Activated CD8-positive, alpha-beta memory T cell treated with anti-CD3 and anti-CD28 coated beads, Interleukin-2, amount 10 ng/mL, durations not matched to agents 7 days and 5 days (primary cell): ENCODE results near the gene BPIFA3. TPM values are rescaled to one million over a fixed set of nuclear protein-coding genes. Genes with fewer than 3 reads are reported as not detected.

Experiments
- ATAC-seq: fragments of 150-1000 bp; cut with Tn5 transposase; one replicate; pipeline ENCODE4 v1.10.0; 2021; ENCODE audit warnings: moderate library complexity
- CTCF ChIA-PET: fragments of 350-600 bp; sonication (Branson Sonifier 250); formaldehyde crosslinking; loops from one replicate; lab custom pipeline; 2021; ENCODE audit warnings: antibody characterized with exemption; lab: Charles Lee
- DNase-seq: peaks from one replicate; pipeline ENCODE4 v3.0.0-alpha.2; 2020
- H3K27ac Mint-ChIP-seq: one replicate; pipeline ENCODE4 v1.8.0; 2021; ENCODE audit warnings: mild to moderate bottlenecking, mixed read lengths
- H3K27me3 Mint-ChIP-seq: one replicate; pipeline ENCODE4 v1.8.0; 2021; ENCODE audit warnings: mixed read lengths
- H3K36me3 Mint-ChIP-seq: one replicate; pipeline ENCODE4 v1.8.0; 2021; ENCODE audit warnings: mild to moderate bottlenecking, mixed read lengths
- H3K4me1 Mint-ChIP-seq: one replicate; pipeline ENCODE4 v1.8.0; 2021; ENCODE audit warnings: mixed read lengths
- H3K4me3 Mint-ChIP-seq: one replicate; pipeline ENCODE4 v1.8.0; 2021; ENCODE audit warnings: mild to moderate bottlenecking, moderate library complexity, mixed read lengths
- H3K9me3 Mint-ChIP-seq: one replicate; pipeline ENCODE4 v1.8.0; 2022; ENCODE audit warnings: low read depth, mixed read lengths
- total RNA-seq, 2 experiments: library from RNA; stranded (reverse); gene quantifications; one replicate each; pipeline ENCODE4 v1.2.3, GENCODE V29; 2021

BPIFA3 gene
- total RNA-seq, 2 experiments from 2014 or later: not detected

GRCh38 chr20:33191484-33191883, 25.7 kb upstream of the BPIFA3 start:
- Mint-ChIP-seq H3K4me3 (no peak overlapping the region), H3K4me1 (no peaks in the 10 kb centered on the region), H3K27me3 (peaks cover 11% of the 10 kb centered on the region), H3K9me3 (no peaks in the 10 kb centered on the region), H3K27ac (no peak overlapping the region), H3K36me3 (no peaks in the 10 kb centered on the region)
- DNase-seq (no peak), ATAC-seq (no peak)
- CTCF ChIA-PET: no interaction called here

- Mint-ChIP-seq H3K9me3 (no peaks in the 10 kb centered on the region), H3K4me3 (no peak overlapping the region), H3K36me3 (no peaks in the 10 kb centered on the region), H3K27me3 (peaks cover 11% of the 10 kb centered on the region), H3K4me1 (no peaks in the 10 kb centered on the region), H3K27ac (no peak overlapping the region)
- CTCF ChIA-PET: no interaction called here
- DNase-seq (no peak), ATAC-seq (no peak)
Measured at GRCh38 chr20:33191955-33192354, 25.2 kb upstream of the BPIFA3 start.

DNA sequence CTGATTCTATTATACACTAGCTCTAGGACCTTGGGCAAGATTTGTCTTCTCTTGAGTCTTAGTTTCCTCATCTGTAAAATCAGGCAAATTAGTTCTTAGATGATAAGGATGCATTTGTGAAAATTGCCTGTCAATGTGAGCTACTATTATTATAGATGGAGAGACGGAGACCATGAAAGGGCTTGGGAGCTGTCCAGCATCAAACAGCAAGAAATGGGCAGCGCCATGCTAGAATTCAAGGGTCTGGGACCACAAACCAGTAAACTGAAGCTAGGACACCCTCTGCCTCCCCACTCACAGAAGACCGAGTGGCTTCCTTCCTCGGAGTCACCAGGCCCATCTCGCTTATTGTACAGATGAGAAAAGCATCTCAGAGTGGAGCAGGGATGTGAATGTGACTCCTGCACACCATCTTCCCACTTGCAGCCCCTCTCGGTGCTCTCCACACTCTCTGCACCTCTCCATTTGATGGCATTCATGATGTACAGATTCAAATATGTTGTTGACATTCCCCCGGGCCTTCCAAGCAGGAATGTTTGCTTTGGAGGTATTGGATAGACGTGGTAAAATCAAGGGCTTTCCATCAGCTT, 24.1 kb upstream of the BPIFA3 start:
- Mint-ChIP-seq H3K27ac (no peak overlapping the region), H3K4me1 (no peaks in the 10 kb centered on the region), H3K36me3 (no peaks in the 10 kb centered on the region), H3K27me3 (peaks cover 13% of the 10 kb centered on the region), H3K9me3 (no peaks in the 10 kb centered on the region), H3K4me3 (no peak overlapping the region)
- DNase-seq: no peak
- no peak for ATAC-seq
- CTCF ChIA-PET: no interaction called here

- no peak for DNase-seq
- Mint-ChIP-seq H3K4me1 (no peaks in the 10 kb centered on the region), H3K27ac (no peak overlapping the region), H3K9me3 (no peaks in the 10 kb centered on the region), H3K4me3 (no peak overlapping the region), H3K27me3 (peaks cover 31% of the 10 kb centered on the region), H3K36me3 (no peaks in the 10 kb centered on the region)
- no peak for ATAC-seq
- CTCF ChIA-PET: no interaction called here
Measured at GRCh38 chr20:33199026-33199425, 18.1 kb upstream of the BPIFA3 start.

DNA sequence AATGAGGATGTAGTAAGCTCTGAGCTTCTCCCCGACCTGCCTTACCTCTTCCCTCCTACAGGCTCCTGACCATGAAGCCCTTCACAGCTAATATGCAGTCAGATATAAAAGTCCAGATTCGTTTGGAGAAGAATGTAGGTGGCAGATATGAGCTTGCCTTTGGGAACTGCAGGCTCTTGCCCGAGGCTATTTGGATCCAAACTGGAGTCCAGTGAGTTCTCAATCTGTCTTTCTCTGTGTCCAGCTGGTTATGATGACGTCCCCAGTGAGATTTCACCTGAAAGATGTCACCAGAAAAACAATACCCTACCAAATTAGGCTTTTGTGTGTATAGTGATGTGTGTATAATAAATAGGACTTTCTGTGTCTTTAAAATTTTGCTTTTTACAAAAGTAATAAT, 14.7 kb upstream of the BPIFA3 start:
- H3K27me3 Mint-ChIP-seq: peaks cover 36% of the 10 kb centered on the region

DNA sequence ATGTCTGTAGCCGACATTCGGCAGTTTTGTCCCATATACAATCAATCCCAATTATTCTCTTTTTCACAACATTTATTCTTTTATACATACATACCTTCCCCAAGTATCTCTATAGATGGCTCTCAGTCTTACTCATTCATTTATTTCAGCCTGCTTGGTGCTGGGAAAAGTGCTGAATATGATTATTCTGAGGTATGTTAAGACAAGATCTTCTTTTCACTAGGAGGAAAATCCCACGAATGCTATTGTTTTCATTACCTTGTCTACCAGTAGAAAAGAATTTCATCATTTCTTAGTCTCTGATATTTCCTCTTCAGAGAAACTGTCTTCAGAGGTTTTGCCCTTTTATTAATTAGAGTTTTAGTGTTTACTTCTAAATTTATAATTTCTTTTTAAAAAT, 13.7 kb upstream of the BPIFA3 start:
- Mint-ChIP-seq H3K4me3 (no peak overlapping the region), H3K36me3 (no peaks in the 10 kb centered on the region), H3K27ac (no peak overlapping the region), H3K9me3 (no peaks in the 10 kb centered on the region), H3K27me3 (peaks cover 40% of the 10 kb centered on the region), H3K4me1 (no peaks in the 10 kb centered on the region)
- ATAC-seq (no peak), DNase-seq (no peak)
- CTCF ChIA-PET: no interaction called here

More for the DNA sequence above, 14.7 kb upstream of the BPIFA3 start:
- Mint-ChIP-seq H3K9me3 (no peaks in the 10 kb centered on the region), H3K36me3 (no peaks in the 10 kb centered on the region), H3K4me1 (no peaks in the 10 kb centered on the region), H3K4me3 (no peak overlapping the region), H3K27ac (no peak overlapping the region)
- CTCF ChIA-PET: no interaction called here
- DNase-seq: no peak
- ATAC-seq: no peak

- H3K4me3 Mint-ChIP-seq: no peak overlapping the region
- peak; percentile 33 for ATAC-seq
- DNase-seq: peak; percentile 66
- H3K36me3 Mint-ChIP-seq: no peaks in the 10 kb centered on the region
- H3K27me3 Mint-ChIP-seq: peaks cover 48% of the 10 kb centered on the region
- no peaks in the 10 kb centered on the region for H3K9me3 Mint-ChIP-seq
- peaks cover 3% of the 10 kb centered on the region for H3K4me1 Mint-ChIP-seq
- H3K27ac Mint-ChIP-seq: no peak overlapping the region
- CTCF ChIA-PET: no interaction called here
Measured at GRCh38 chr20:33209789-33210188, 7.4 kb upstream of the BPIFA3 start.

- Mint-ChIP-seq H3K4me1 (peaks cover 3% of the 10 kb centered on the region), H3K27ac (no peak overlapping the region), H3K27me3 (peaks cover 51% of the 10 kb centered on the region), H3K36me3 (no peaks in the 10 kb centered on the region), H3K9me3 (no peaks in the 10 kb centered on the region), H3K4me3 (no peak overlapping the region)
- ATAC-seq (no peak), DNase-seq (no peak)
- CTCF ChIA-PET: no interaction called here
Measured at GRCh38 chr20:33210371-33210770, 6.8 kb upstream of the BPIFA3 start.

DNA sequence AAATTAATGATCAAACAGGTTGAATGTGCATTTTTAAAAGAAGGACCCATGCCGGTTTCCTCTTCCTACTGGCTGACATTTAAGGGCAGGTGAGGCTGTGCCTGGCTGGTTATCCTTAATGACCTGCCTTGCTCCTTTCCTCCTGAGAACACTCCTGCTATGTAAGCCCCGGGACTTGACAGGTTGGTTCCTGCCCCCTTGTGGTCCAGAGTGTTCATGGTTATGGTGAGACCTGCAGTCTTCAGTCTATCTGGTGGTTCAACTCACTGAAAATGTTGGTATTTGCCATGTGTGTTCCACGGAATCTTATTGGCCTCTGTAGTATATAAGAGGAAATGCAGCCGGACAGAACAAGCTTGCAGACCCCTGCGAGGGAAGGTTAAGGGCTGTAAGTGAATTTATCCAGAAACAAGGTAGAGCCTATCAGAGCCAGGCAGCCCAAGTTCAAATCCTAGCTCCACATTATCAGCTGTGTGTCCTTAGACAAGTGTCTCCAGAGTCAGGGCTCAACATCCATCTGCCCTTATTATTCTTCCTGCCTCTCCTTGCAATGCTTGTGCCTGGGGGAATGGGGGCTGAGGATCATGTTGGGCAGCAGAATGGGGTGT, 5.2 kb upstream of the BPIFA3 start:
- ATAC-seq: no peak
- peak; percentile 52 for DNase-seq
- H3K27ac Mint-ChIP-seq: no peak overlapping the region
- peaks cover 53% of the 10 kb centered on the region for H3K27me3 Mint-ChIP-seq
- no peak overlapping the region for H3K4me3 Mint-ChIP-seq
- peaks cover 3% of the 10 kb centered on the region for H3K4me1 Mint-ChIP-seq
- H3K36me3 Mint-ChIP-seq: no peaks in the 10 kb centered on the region
- no peaks in the 10 kb centered on the region for H3K9me3 Mint-ChIP-seq
- CTCF ChIA-PET: interaction anchor here (0.6 to 1.2 kb wide), 4 partner anchors 17 to 539 kb away, joined by 3 to 5 read pairs (median 3); partner anchors contain the start of gene C20orf203

- ATAC-seq (no peak), DNase-seq (no peak)
- no peak overlapping the region for H3K4me3 Mint-ChIP-seq
- CTCF ChIA-PET: no interaction called here
- H3K27me3 Mint-ChIP-seq: peaks cover 11% of the 10 kb centered on the region
- H3K27ac Mint-ChIP-seq: no peak overlapping the region
- H3K36me3 Mint-ChIP-seq: no peaks in the 10 kb centered on the region
- H3K4me1 Mint-ChIP-seq: no peaks in the 10 kb centered on the region
- no peaks in the 10 kb centered on the region for H3K9me3 Mint-ChIP-seq
Measured at GRCh38 chr20:33224399-33224798, 7.2 kb downstream of the BPIFA3 start.

GRCh38 chr20:33229843-33230242, 12.7 kb downstream of the BPIFA3 start:
- peak; percentile 81 for DNase-seq
- CTCF ChIA-PET: no interaction called here
- Mint-ChIP-seq H3K9me3 (no peaks in the 10 kb centered on the region), H3K27ac (peak overlapping the region; percentile 82), H3K27me3 (peaks cover 18% of the 10 kb centered on the region), H3K4me3 (no peak overlapping the region), H3K36me3 (no peaks in the 10 kb centered on the region), H3K4me1 (peaks cover 32% of the 10 kb centered on the region)
- peak; percentile 86 for ATAC-seq

GRCh38 chr20:33231237-33231636, 14.1 kb downstream of the BPIFA3 start:
- ATAC-seq: no peak
- Mint-ChIP-seq H3K9me3 (no peaks in the 10 kb centered on the region), H3K36me3 (no peaks in the 10 kb centered on the region), H3K27me3 (peaks cover 23% of the 10 kb centered on the region), H3K4me3 (no peak overlapping the region), H3K4me1 (peaks cover 32% of the 10 kb centered on the region), H3K27ac (no peak overlapping the region)
- CTCF ChIA-PET: interaction anchor here (1.6 kb wide), 1 partner anchor 19 kb away, joined by 5 read pairs; no protein-coding TSS in a partner anchor
- no peak for DNase-seq

- no peaks in the 10 kb centered on the region for H3K36me3 Mint-ChIP-seq
- CTCF ChIA-PET: interaction anchor here (1.6 kb wide), 1 partner anchor 20 kb away, joined by 5 read pairs; no protein-coding TSS in a partner anchor
- H3K27ac Mint-ChIP-seq: peak overlapping the region; percentile 66
- peaks cover 29% of the 10 kb centered on the region for H3K27me3 Mint-ChIP-seq
- DNase-seq: no peak
- peaks cover 32% of the 10 kb centered on the region for H3K4me1 Mint-ChIP-seq
- no peak overlapping the region for H3K4me3 Mint-ChIP-seq
- peak; percentile 20 for ATAC-seq
- H3K9me3 Mint-ChIP-seq: no peaks in the 10 kb centered on the region
Measured at GRCh38 chr20:33232486-33233072, 15.4 kb downstream of the BPIFA3 start.
